Measurements from ENCODE around the gene KCNA10. TPM values are rescaled to one million over a fixed set of nuclear protein-coding genes. Genes with fewer than 3 reads are reported as not detected.

Gene KCNA10
- total and polyA plus RNA-seq, 2 donors (not counting 3 experiments of a cell fraction or from before 2014, with no cell fraction given): not detected

DNA sequence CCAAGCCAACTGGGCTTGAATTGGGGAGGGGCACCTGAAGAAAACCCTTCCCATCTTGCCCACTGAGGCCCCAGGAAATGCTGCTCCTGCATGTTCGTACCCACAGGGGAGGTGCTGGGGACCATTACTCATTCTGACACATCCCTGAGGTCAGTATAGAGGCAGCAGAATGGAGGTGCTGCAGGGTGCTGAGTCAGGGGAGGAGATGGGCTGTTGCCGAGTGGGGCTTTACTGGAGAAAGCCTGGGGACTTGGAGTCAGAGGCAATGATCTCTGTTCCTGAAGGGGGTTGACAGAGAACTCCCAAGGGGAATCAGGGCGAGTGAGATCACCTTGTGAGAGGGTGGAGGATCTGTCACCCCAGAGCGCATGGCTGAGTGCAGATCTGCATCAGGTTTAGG lies 40.2 kb upstream of the KCNA10 start:
- POLR2A ChIA-PET: no interaction called here
- BruUV-seq (replicated peaks): no TSS peak
- Histone ChIP-seq H3K27me3 (ENCODE audit: control insufficient read depth in 2 of 2, insufficient read depth in 2 of 2, low read length in 2 of 2) (peaks cover 13 to 20% of the 10 kb centered on the region in 2 experiments), H3K9ac (replicated peaks; ENCODE audit: extremely low read depth, insufficient read depth, low read length) (no peak overlapping the region), H3K27ac (ENCODE audit: insufficient read depth, low read depth, low read length) (no peak overlapping the region), H3K36me3 (ENCODE audit: control insufficient read depth in 2 of 2, extremely low read depth in 1 of 2, insufficient read depth in 2 of 2, low read length in 2 of 2) (no peaks in the 10 kb centered on the region), H2AFZ (ENCODE audit: low read depth, low read length) (no peak overlapping the region), H3K9me1 (replicated peaks; ENCODE audit: control insufficient read depth, extremely low read depth, insufficient read depth, low read length) (no peaks in the 10 kb centered on the region), H4K20me1 (replicated peaks; ENCODE audit: control insufficient read depth, extremely low read depth, insufficient read depth, low read length) (no peaks in the 10 kb centered on the region), H3K79me2 (ENCODE audit: control insufficient read depth, insufficient read depth, low read length) (no peaks in the 10 kb centered on the region), H3K4me2 (ENCODE audit: insufficient read depth, low read length) (no peak overlapping the region), H3K4me1 (ENCODE audit: control insufficient read depth, extremely low read depth, insufficient read depth, low read length) (no peaks in the 10 kb centered on the region), H3K4me3 (replicated peaks in 1 of 3; ENCODE audit: insufficient read depth in 1 of 3, low read depth in 1 of 3, low read length in 3 of 3) (no peak overlapping the region), H3K9me3 (replicated peaks; ENCODE audit: control insufficient read depth, insufficient read depth, low read length) (no peaks in the 10 kb centered on the region)
- DNase-seq (ENCODE audit: low read depth, low spot score): no peak
- dilution Hi-C loops (cut with MboI; ENCODE audit: extremely low pct_ligation_motif_present, low sequenced_read_pairs) (no loop called here), intact Hi-C loops (cut with micrococcal nuclease) (loop anchor here (10.0 kb wide), 1 partner anchor 226 kb away; no protein-coding TSS in a partner anchor)
- FAIRE-seq: no peak
- TF ChIP-seq POLR2A (IDR thresholded peaks at IDR 0.05; ENCODE audit: low read depth, low read length) (no peak), FOS (IDR thresholded peaks at IDR 0.05; ENCODE audit: borderline replicate concordance, insufficient read depth, low read length) (no peak), JUN (IDR thresholded peaks at IDR 0.05; ENCODE audit: borderline replicate concordance, insufficient read depth, insufficient read length, low read depth) (no peak), MYC (IDR thresholded peaks at IDR 0.05; ENCODE audit: low read depth, low read length) (no peak), CTCF (IDR thresholded peaks at IDR 0.05; ENCODE audit: extremely low read depth in 1 of 2, insufficient read depth in 1 of 2, low read depth in 1 of 2, low read length in 2 of 2) (no peak), GATA2 (IDR thresholded peaks at IDR 0.05; ENCODE audit: insufficient read depth, insufficient read length, low read depth, low read length) (no peak), POLR2AphosphoS5 (IDR thresholded peaks at IDR 0.05; ENCODE audit: insufficient read depth, low read depth, low read length) (no peak), EZH2 (IDR thresholded peaks at IDR 0.05; ENCODE audit: borderline replicate concordance, low read depth, low read length, severe bottlenecking) (no peak)
- TF ChIP-seq, protein P1, sequence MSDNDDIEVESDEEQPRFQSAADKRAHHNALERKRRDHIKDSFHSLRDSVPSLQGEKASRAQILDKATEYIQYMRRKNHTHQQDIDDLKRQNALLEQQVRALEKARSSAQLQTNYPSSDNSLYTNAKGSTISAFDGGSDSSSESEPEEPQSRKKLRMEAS (IDR thresholded peaks at IDR 0.05; ENCODE audit: insufficient read depth, insufficient read length): no peak
- CTCF ChIA-PET: no interaction called here
